NCI-H2029 (cell line): ENCODE measurements around the gene ZNF813.
A peak's percentile ranks its signal among the peaks of the same experiment; 100 is the strongest.

Source experiments
- DNase-seq: peaks from one replicate; lab custom pipeline; 2025; lab: John Stamatoyannopoulos, UW

The ZNF813 gene

GRCh38 chr19:53520547-53521372 lies 53.2 kb downstream of the ZNF813 start:
- DNase-seq, result peak; percentile 97

GRCh38 chr19:53521373-53522202 lies 54.1 kb downstream of the ZNF813 start:
- no peak for DNase-seq

GRCh38 chr19:53525922-53526321 lies 58.4 kb downstream of the ZNF813 start:
- no peak for DNase-seq

- DNase-seq, result no peak
These were observed 63.1 kb downstream of the ZNF813 start for GRCh38 chr19:53530622-53531021.

GRCh38 chr19:53531457-53531856 lies 63.9 kb downstream of the ZNF813 start:
- DNase-seq, result no peak

GRCh38 chr19:53532362-53532761 lies 64.8 kb downstream of the ZNF813 start:
- no peak for DNase-seq

- DNase-seq, result no peak
These were observed 68.7 kb downstream of the ZNF813 start for GRCh38 chr19:53536225-53536548.

GRCh38 chr19:53537121-53537520 lies 69.6 kb downstream of the ZNF813 start:
- DNase-seq, result peak; percentile 1

- peak; percentile 16 for DNase-seq
These were observed 70.2 kb downstream of the ZNF813 start, which contains the start of gene ZNF331 for GRCh38 chr19:53537521-53538377. ZNF331 (plus strand) TSS chr19:53538145; CDS start chr19:53569377, 31,232 bp downstream.

GRCh38 chr19:53538378-53539109 lies 71.0 kb downstream of the ZNF813 start:
- DNase-seq, result no peak

GRCh38 chr19:53540091-53540490 lies 72.6 kb downstream of the ZNF813 start:
- DNase-seq, result no peak

GRCh38 chr19:53541971-53542370 lies 74.4 kb downstream of the ZNF813 start:
- DNase-seq, result no peak

- no peak for DNase-seq
These were observed 77.9 kb downstream of the ZNF813 start for GRCh38 chr19:53545271-53546065.
